Natural killer cell treated with Interleukin-12 subunit alpha and Interleukin-12 subunit beta and Interleukin-15 and Interleukin-18, amount 100 ng/mL, for 72 hours (primary cell): Measurements from ENCODE around the gene SETD1B. TPM values are rescaled to one million over a fixed set of nuclear protein-coding genes. Genes with fewer than 3 reads are reported as not detected.
"Not testable (repeated sequence)": the region's sequence is repeated elsewhere in the genome, so short reads cannot be mapped to it uniquely, and the experiment has no call there.

Source experiments
- ATAC-seq, 2 donors: fragments of 150-1000 bp; cut with Tn5 transposase in 1 of 2; sonication (Bioruptor Pico), chemical (Tn5 transposase) in 1 of 2; 2 replicates each; pipeline ENCODE4 v1.10.0; 2021
- DNase-seq: peaks from one replicate; pipeline ENCODE4 v3.0.0; 2022; ENCODE audit warnings: low spot score
- H3K27ac Mint-ChIP-seq, 2 donors: 1 replicate in 1 of 2; 2 replicates in 1 of 2; pipeline ENCODE4 v1.8.0; 2022; ENCODE audit warnings: mixed read lengths in 2 of 2, mild to moderate bottlenecking in 1 of 2, moderate library complexity in 1 of 2
- H3K27me3 Mint-ChIP-seq, 2 donors: 1 replicate in 1 of 2; 2 replicates in 1 of 2; pipeline ENCODE4 v1.8.0; 2022; ENCODE audit warnings: mixed read lengths in 2 of 2
- H3K36me3 Mint-ChIP-seq: one replicate; pipeline ENCODE4 v1.8.0; 2022; ENCODE audit warnings: mixed read lengths
- H3K4me1 Mint-ChIP-seq, 2 donors: 1 replicate in 1 of 2; 2 replicates in 1 of 2; pipeline ENCODE4 v1.8.0; 2022; ENCODE audit warnings: low read depth in 2 of 2, mixed read lengths in 2 of 2, mild to moderate bottlenecking in 1 of 2
- H3K4me3 Mint-ChIP-seq: one replicate; pipeline ENCODE4 v1.8.0; 2022; ENCODE audit warnings: mixed read lengths
- H3K9me3 Mint-ChIP-seq: 2 replicates; pipeline ENCODE4 v1.8.0; 2022; ENCODE audit warnings: mixed read lengths
- total RNA-seq, 2 donors: library from RNA; stranded (reverse); gene quantifications; one replicate each; pipeline ENCODE4 v1.2.3, GENCODE V29; 2022

SETD1B gene
- total RNA-seq = 10 to 100 TPM; 27.1 to 40.8 TPM

DNA sequence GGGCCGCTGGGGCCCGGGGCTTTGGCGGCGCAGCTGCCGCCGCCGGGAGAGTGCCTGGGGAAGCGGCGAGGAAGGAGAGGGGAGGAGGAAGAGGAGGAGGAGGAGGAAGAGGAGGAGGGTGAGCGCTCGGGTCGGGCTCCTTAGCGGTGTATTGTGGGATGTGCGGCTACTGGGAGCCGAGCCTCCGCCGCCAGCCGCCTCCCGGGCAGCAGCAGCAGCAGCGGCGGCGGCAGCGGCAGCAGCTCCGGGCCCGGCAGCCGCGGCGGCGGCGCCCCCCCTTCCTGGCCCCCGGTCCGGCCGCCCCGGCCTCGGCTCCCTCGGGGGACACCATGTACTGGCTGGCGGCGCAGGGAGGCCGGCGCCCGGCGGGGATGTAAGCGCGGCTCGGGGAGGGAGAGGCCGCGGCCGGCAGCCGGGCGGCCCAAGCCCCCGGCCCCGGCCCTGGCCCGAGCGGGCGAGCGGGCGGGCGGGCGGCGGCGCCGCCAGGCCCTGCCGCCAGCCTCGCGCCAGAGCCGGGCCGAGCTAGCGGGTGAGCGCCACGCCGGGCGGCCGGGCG, at the start of gene SETD1B:
Gene SETD1B, plus strand, starts transcription at position 149 of the 556 bp plus-strand sequence. CDS start 729 bp downstream, outside the sequence.
- peaks cover 34 to 36% of the 10 kb centered on the region in 2 donors for H3K4me1 Mint-ChIP-seq
- H3K27me3 Mint-ChIP-seq = no peaks in the 10 kb centered on the region
- DNase-seq (no peak), ATAC-seq (peak; percentile 2 to 15)
- H3K4me3 Mint-ChIP-seq = peak within 1 kb of the TSS; percentile 94
- H3K9me3 Mint-ChIP-seq = no peaks in the 10 kb centered on the region
- H3K27ac Mint-ChIP-seq = peak within 1 kb of the TSS; percentile 96 to 100
- peaks cover 4% of the 10 kb centered on the region for H3K36me3 Mint-ChIP-seq

DNA sequence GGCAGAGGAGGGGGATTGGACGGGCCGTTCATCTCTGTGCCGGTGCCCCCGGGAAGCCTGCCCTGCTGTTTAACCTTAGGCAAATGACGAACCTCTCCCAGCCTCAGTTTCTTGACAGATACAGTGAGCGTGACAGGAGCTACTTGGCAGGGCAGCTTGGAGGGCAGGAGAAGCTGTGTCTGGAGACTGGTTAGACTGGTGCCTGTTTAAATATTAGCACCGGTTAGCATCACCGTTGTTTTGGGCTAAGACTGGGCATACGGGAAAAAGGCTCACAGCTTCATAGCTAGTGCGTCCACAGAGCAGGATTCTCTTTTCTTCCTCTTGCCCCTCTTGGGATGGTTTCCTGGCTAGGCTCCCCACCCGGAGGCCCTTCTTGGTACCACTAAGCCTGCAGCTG, 49.0 kb upstream of the SETD1B start:
- no peaks in the 10 kb centered on the region for H3K36me3 Mint-ChIP-seq
- H3K27me3 Mint-ChIP-seq = no peaks in the 10 kb centered on the region
- ATAC-seq (no peak), DNase-seq (no peak)
- H3K4me1 Mint-ChIP-seq = peaks cover 5 to 8% of the 10 kb centered on the region in 2 donors
- no peak overlapping the region for H3K4me3 Mint-ChIP-seq
- no peaks in the 10 kb centered on the region for H3K9me3 Mint-ChIP-seq
- H3K27ac Mint-ChIP-seq = no peak overlapping the region

- Mint-ChIP-seq H3K27ac (no peak overlapping the region), H3K4me3 (no peak overlapping the region)
These were observed 48.2 kb upstream of the SETD1B start for GRCh38 chr12:121755591-121755990.

GRCh38 chr12:121758536-121758935, 45.3 kb upstream of the SETD1B start:
- not testable (repeated sequence) for H3K4me3 Mint-ChIP-seq, H3K27me3 Mint-ChIP-seq, ATAC-seq

More at GRCh38 chr12:121755591-121755990, 48.2 kb upstream of the SETD1B start:
- Mint-ChIP-seq H3K36me3 (no peaks in the 10 kb centered on the region), H3K27me3 (no peaks in the 10 kb centered on the region), H3K4me1 (peaks cover 5% of the 10 kb centered on the region in 2 donors), H3K9me3 (no peaks in the 10 kb centered on the region)
- DNase-seq = no peak
- no peak for ATAC-seq

DNA sequence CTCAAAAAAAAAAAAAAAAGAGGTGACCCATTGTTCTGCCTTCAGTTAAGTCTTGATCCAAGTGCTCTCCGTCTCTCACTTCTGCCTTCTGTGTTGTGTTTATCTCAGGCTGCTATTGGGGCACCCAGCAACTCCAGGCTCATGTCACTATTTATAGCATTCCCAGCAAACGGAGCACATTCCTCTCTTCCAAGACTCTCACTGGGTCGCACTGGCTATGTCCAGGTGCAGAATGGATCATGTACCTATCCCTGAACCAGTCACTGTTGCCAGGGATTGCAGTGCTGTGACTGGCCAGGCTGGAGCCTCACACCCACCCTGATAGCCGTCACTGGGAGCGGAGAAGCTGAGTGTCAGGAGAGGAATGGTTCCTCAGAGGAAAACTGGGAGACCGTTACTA, 41.5 kb upstream of the SETD1B start:
- no peak overlapping the region for H3K4me3 Mint-ChIP-seq

More at GRCh38 chr12:121758536-121758935, 45.3 kb upstream of the SETD1B start:
- H3K4me1 Mint-ChIP-seq, DNase-seq, H3K9me3 Mint-ChIP-seq, H3K36me3 Mint-ChIP-seq, H3K27ac Mint-ChIP-seq: not testable (repeated sequence)

DNA sequence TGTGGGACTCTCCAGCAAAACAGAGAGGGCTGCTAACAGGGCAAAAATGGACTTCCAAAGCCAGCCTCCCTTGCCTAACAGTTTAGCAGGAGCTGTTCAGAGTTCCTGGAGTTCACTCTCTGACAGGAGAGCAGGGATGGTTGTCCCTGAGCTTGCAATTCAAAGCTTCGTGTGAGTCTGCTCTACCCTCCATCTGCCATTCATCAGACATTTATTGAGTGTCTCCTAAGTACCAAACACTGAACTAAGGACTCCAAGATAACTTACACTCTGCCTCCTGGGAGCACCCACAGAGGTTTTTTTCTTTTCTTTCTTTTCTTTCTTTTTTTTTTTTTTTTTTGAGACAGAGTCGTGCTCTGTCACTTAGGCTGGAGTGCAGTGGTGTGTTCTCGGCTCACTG, 39.0 kb upstream of the SETD1B start:
- DNase-seq = no peak
- H3K4me1 Mint-ChIP-seq = no peaks in the 10 kb centered on the region
- H3K27ac Mint-ChIP-seq = no peak overlapping the region
- H3K27me3 Mint-ChIP-seq = no peaks in the 10 kb centered on the region
- no peak overlapping the region for H3K4me3 Mint-ChIP-seq
- H3K36me3 Mint-ChIP-seq = no peaks in the 10 kb centered on the region
- no peak for ATAC-seq
- no peaks in the 10 kb centered on the region for H3K9me3 Mint-ChIP-seq

More for the DNA sequence above, 41.5 kb upstream of the SETD1B start:
- Mint-ChIP-seq H3K4me1 (no peaks in the 10 kb centered on the region), H3K27ac (no peak overlapping the region), H3K36me3 (no peaks in the 10 kb centered on the region), H3K27me3 (no peaks in the 10 kb centered on the region), H3K9me3 (no peaks in the 10 kb centered on the region)
- DNase-seq = no peak
- no peak for ATAC-seq

DNA sequence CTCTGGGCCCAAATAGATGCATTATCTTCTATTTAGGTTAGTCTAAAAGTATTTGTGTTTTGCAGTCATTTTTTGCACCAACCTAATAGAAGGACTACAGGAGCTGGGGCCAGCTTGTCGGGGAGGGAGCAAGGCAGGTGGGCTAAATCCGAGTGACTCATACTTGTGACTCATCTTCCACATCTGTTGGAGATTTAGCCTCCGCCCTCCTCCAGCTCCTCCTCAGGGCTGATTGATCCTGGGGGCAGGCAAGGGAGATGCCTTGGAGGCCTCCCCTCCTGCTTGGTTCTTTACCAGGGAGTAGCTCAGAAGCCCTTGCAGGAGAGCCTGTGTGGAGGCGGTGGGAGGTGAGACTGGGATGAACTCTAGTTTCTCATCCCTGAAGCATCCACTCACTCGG, 38.2 kb upstream of the SETD1B start:
- DNase-seq (no peak), ATAC-seq (no peak)
- no peak overlapping the region for H3K4me3 Mint-ChIP-seq
- no peaks in the 10 kb centered on the region for H3K36me3 Mint-ChIP-seq
- H3K27me3 Mint-ChIP-seq = no peaks in the 10 kb centered on the region
- no peaks in the 10 kb centered on the region for H3K4me1 Mint-ChIP-seq
- H3K9me3 Mint-ChIP-seq = no peaks in the 10 kb centered on the region
- no peak overlapping the region for H3K27ac Mint-ChIP-seq

GRCh38 chr12:121766290-121767039, 37.3 kb upstream of the SETD1B start:
- Mint-ChIP-seq H3K36me3 (no peaks in the 10 kb centered on the region), H3K4me3 (no peak overlapping the region), H3K27me3 (no peaks in the 10 kb centered on the region), H3K9me3 (no peaks in the 10 kb centered on the region), H3K4me1 (no peaks in the 10 kb centered on the region), H3K27ac (no peak overlapping the region)
- ATAC-seq (peak in 1 of 2 donors; percentile 18), DNase-seq (no peak)

GRCh38 chr12:121767525-121768016, 36.2 kb upstream of the SETD1B start:
- no peak for DNase-seq
- Mint-ChIP-seq H3K27ac (no peak overlapping the region), H3K9me3 (no peaks in the 10 kb centered on the region), H3K36me3 (no peaks in the 10 kb centered on the region), H3K4me1 (no peaks in the 10 kb centered on the region), H3K4me3 (no peak overlapping the region), H3K27me3 (no peaks in the 10 kb centered on the region)
- ATAC-seq = no peak

GRCh38 chr12:121769297-121769830, 34.4 kb upstream of the SETD1B start:
- Mint-ChIP-seq H3K9me3 (no peaks in the 10 kb centered on the region), H3K27ac (no peak overlapping the region), H3K4me1 (peaks cover 0 to 4% of the 10 kb centered on the region in 2 donors), H3K4me3 (no peak overlapping the region), H3K27me3 (no peaks in the 10 kb centered on the region), H3K36me3 (no peaks in the 10 kb centered on the region)
- DNase-seq (no peak), ATAC-seq (no peak)

- Mint-ChIP-seq H3K4me3 (no peak overlapping the region), H3K27ac (no peak overlapping the region), H3K4me1 (peaks cover 0 to 4% of the 10 kb centered on the region in 2 donors), H3K27me3 (no peaks in the 10 kb centered on the region), H3K36me3 (no peaks in the 10 kb centered on the region), H3K9me3 (no peaks in the 10 kb centered on the region)
- DNase-seq (no peak), ATAC-seq (no peak)
These were observed 33.9 kb upstream of the SETD1B start for GRCh38 chr12:121769831-121770301.

- H3K27ac Mint-ChIP-seq = no peak overlapping the region
- ATAC-seq = no peak
These were observed 33.4 kb upstream of the SETD1B start for GRCh38 chr12:121770388-121770787.

GRCh38 chr12:121770813-121771625, 32.8 kb upstream of the SETD1B start:
- H3K27me3 Mint-ChIP-seq = no peaks in the 10 kb centered on the region
- no peak overlapping the region for H3K4me3 Mint-ChIP-seq

More at GRCh38 chr12:121770388-121770787, 33.4 kb upstream of the SETD1B start:
- no peaks in the 10 kb centered on the region for H3K9me3 Mint-ChIP-seq
- H3K36me3 Mint-ChIP-seq = no peaks in the 10 kb centered on the region
- H3K27me3 Mint-ChIP-seq = no peaks in the 10 kb centered on the region
- no peak for DNase-seq
- peaks cover 0 to 4% of the 10 kb centered on the region in 2 donors for H3K4me1 Mint-ChIP-seq
- H3K4me3 Mint-ChIP-seq = no peak overlapping the region

More at GRCh38 chr12:121770813-121771625, 32.8 kb upstream of the SETD1B start:
- Mint-ChIP-seq H3K9me3 (no peaks in the 10 kb centered on the region), H3K4me1 (peaks cover 0 to 4% of the 10 kb centered on the region in 2 donors), H3K36me3 (no peaks in the 10 kb centered on the region), H3K27ac (no peak overlapping the region)
- ATAC-seq (no peak), DNase-seq (no peak)
